GM12878 (cell line): Measurements from ENCODE around the gene CHKA. TPM values are rescaled to one million over a fixed set of nuclear protein-coding genes. Genes with fewer than 3 reads are reported as not detected.

Source experiments
- ATAC-seq: fragments of 200-7000 bp; cut with Tn5 transposase; 3 replicates; pipeline ENCODE4 v1.9.1; 2020; ENCODE audit warnings: mild to moderate bottlenecking, moderate library complexity
- BruUV-seq: library from RNA; stranded (reverse); fragments of 400-500 nt; replicated peaks from 2 replicates; lab custom pipeline; 2021; lab: Mats Ljungman, UMichigan
- CTCF ChIA-PET: fragments of 300-600 bp; sonication (Branson Sonifier 250); formaldehyde crosslinking; extraction: SDS; loops from one replicate; lab custom pipeline; 2021; ENCODE audit warnings: inconsistent platforms; lab: Yijun Ruan, JAX
- POLR2A ChIA-PET: fragments of 350-600 bp; formaldehyde crosslinking; extraction: SDS; loops from one replicate; lab custom pipeline; 2021; ENCODE audit warnings: inconsistent platforms; lab: Charles Lee
- RAD21 ChIA-PET: fragments of 300-600 bp; sonication (Branson Sonifier 250); formaldehyde crosslinking; loops from one replicate; lab custom pipeline; 2023; ENCODE audit warnings: antibody characterized with exemption; ENCODE audit not compliant: unreplicated experiment; lab: Charles Lee
- SMC1A ChIA-PET: fragments of 300-600 bp; sonication (Branson Sonifier 250); formaldehyde crosslinking; loops from one replicate; lab custom pipeline; 2023; ENCODE audit not compliant: unreplicated experiment, uncharacterized antibody; lab: Charles Lee
- DNase-seq: peaks from one replicate; pipeline ENCODE4 v3.0.0-alpha.2; 2011; ENCODE audit warnings: low read depth, low spot score
- FAIRE-seq: peaks from 3 replicates; lab custom pipeline; 2011; peaks lifted over from hg19 to GRCh38; lab: Jason Lieb, UNC
- H2AFZ ChIP-seq: 2 replicates; pipeline ENCODE4 v1.6.0; 2011; ENCODE audit warnings: low read depth, low read length, control low read depth; ENCODE audit not compliant: control insufficient read depth
- H3K27ac ChIP-seq: 2 replicates; pipeline ENCODE4 v1.5.1; 2011; ENCODE audit warnings: control low read depth; ENCODE audit not compliant: control insufficient read depth, insufficient read depth
- H3K27me3 ChIP-seq, 2 experiments: replicated peaks in 1 of 2; 2 replicates each; pipeline versions ENCODE4 v1.6.0 to v1.6.1; 2011; ENCODE audit warnings: low read length in 1 of 2; ENCODE audit not compliant: control insufficient read depth in 2 of 2, insufficient read depth in 2 of 2
- H3K36me3 ChIP-seq, 2 experiments: 2 replicates each; pipeline ENCODE4 v1.5.1; 2011; ENCODE audit warnings: low read length in 1 of 2; ENCODE audit not compliant: control insufficient read depth in 2 of 2, insufficient read depth in 2 of 2
- H3K4me1 ChIP-seq: 2 replicates; pipeline ENCODE4 v1.6.1; 2011; ENCODE audit warnings: mild to moderate bottlenecking, low read length, moderate library complexity, mixed read lengths; ENCODE audit not compliant: control insufficient read depth, insufficient read depth
- H3K4me2 ChIP-seq: 2 replicates; pipeline ENCODE4 v1.6.0; 2011; ENCODE audit warnings: control low read depth; ENCODE audit not compliant: control insufficient read depth, insufficient read depth
- H3K4me3 ChIP-seq: fragments of 200-600 bp; sonication (generic); 2 replicates; pipeline ENCODE4 v1.5.1; 2016
- H3K79me2 ChIP-seq: 2 replicates; pipeline ENCODE4 v1.6.0; 2011; ENCODE audit warnings: low read length; ENCODE audit not compliant: control insufficient read depth, insufficient read depth
- H3K9ac ChIP-seq: 2 replicates; pipeline ENCODE4 v1.8.0; 2011; ENCODE audit warnings: low read length, control low read depth, mixed read lengths; ENCODE audit not compliant: control insufficient read depth, insufficient read depth
- H3K9me3 ChIP-seq: replicated peaks from 3 replicates; pipeline ENCODE4 v1.5.1; 2011; ENCODE audit warnings: mild to moderate bottlenecking, low read length; ENCODE audit not compliant: control insufficient read depth, insufficient read depth
- H4K20me1 ChIP-seq: 2 replicates; pipeline ENCODE4 v1.6.0; 2011; ENCODE audit not compliant: control insufficient read depth, insufficient read depth
- BCL3 ChIP-seq: IDR thresholded peaks from 2 replicates; pipeline ENCODE4 v1.6.1; 2011; ENCODE audit warnings: borderline replicate concordance, low read depth, mild to moderate bottlenecking, moderate library complexity, low read length; ENCODE audit not compliant: insufficient read depth, poor library complexity, severe bottlenecking
- CBX3 ChIP-seq: fragments of 200-600 bp; sonication (generic); IDR thresholded peaks from 2 replicates; pipeline ENCODE4 v1.6.1; 2016; ENCODE audit warnings: low read depth, borderline replicate concordance
- CREM ChIP-seq: IDR thresholded peaks from 2 replicates; pipeline ENCODE4 v1.6.1; 2014; ENCODE audit warnings: antibody characterized with exemption, low read depth
- DPF2 ChIP-seq: fragments of 450-650 bp; IDR thresholded peaks from 2 replicates; pipeline ENCODE4 v1.6.1; 2017; ENCODE audit warnings: mild to moderate bottlenecking
- EGR1 ChIP-seq, 2 experiments: IDR thresholded peaks; 1 replicate in 1 of 2; 2 replicates in 1 of 2; pipeline ENCODE4 v1.6.1; 2011 to 2012; ENCODE audit warnings: low read depth in 2 of 2, low read length in 2 of 2, borderline replicate concordance in 1 of 2, mild to moderate bottlenecking in 1 of 2, moderate library complexity in 1 of 2
- ESRRA ChIP-seq: IDR thresholded peaks from 2 replicates; pipeline ENCODE4 v1.6.1; 2012; ENCODE audit warnings: mild to moderate bottlenecking, low read length, improper control_type of control experiment
- GABPA ChIP-seq: IDR thresholded peaks from 2 replicates; pipeline ENCODE4 v1.6.1; 2014; ENCODE audit warnings: antibody characterized with exemption, low read depth, mild to moderate bottlenecking, inconsistent platforms
- HDAC2 ChIP-seq: fragments of 200-600 bp; sonication (generic); IDR thresholded peaks from 2 replicates; pipeline ENCODE4 v1.6.1; 2017
- NFYB ChIP-seq: IDR thresholded peaks from 2 replicates; pipeline ENCODE4 v1.6.1; 2011; ENCODE audit warnings: low read depth, mild to moderate bottlenecking, low read length, improper control_type of control experiment, moderate library complexity; ENCODE audit not compliant: insufficient read depth
- POLR2A ChIP-seq: IDR thresholded peaks from 2 replicates; pipeline ENCODE4 v1.6.1; 2011; ENCODE audit warnings: low read depth, mild to moderate bottlenecking, low read length
- POLR2AphosphoS5 ChIP-seq: IDR thresholded peaks from 2 replicates; pipeline ENCODE4 v1.6.1; 2011; ENCODE audit warnings: mild to moderate bottlenecking, low read length, inconsistent platforms
- SIN3A ChIP-seq: IDR thresholded peaks from 2 replicates; pipeline ENCODE4 v1.6.1; 2012; ENCODE audit warnings: low read depth, low read length, improper control_type of control experiment
- SMARCA5 ChIP-seq: fragments of 450-650 bp; IDR thresholded peaks from 2 replicates; pipeline ENCODE4 v1.6.1; 2017; ENCODE audit warnings: mild to moderate bottlenecking
- TARDBP ChIP-seq: IDR thresholded peaks from 2 replicates; pipeline ENCODE4 v1.6.1; 2016; ENCODE audit warnings: borderline replicate concordance
- WGBS: methylation state at CpG from one replicate; pipeline ENCODE4 v1.1.6; 2016; ENCODE audit warnings: low lambda C conversion rate; ENCODE audit not compliant: insufficient replicate concordance, insufficient coverage; ENCODE audit errors: missing lambda C conversion rate; 5-methylcytosine and 5-hydroxymethylcytosine counted together
- in situ Hi-C: fragments of 300-500 bp; cut with MboI; formaldehyde crosslinking; loops from 9 replicates; pipeline ENCODE4 v1.14.3; 2018; ENCODE audit warnings: mixed read lengths
- intact Hi-C: fragments of 100-400 bp; cut with micrococcal nuclease; formaldehyde crosslinking; loops from one replicate; pipeline ENCODE4 v1.14.2; 2022; ENCODE audit not compliant: unreplicated experiment
- polyA plus RNA-seq, 11 experiments: library from polyadenylated mRNA; depleted of rRNA in 4 of 11; unstranded in 6 of 11; stranded (reverse) in 5 of 11; fragments of >200 nt; fragmentation: Nextera tagmentation in 4 of 11; fragmentation: Illumina TruSeq in 1 of 11; extraction: Ambion mirVana in 4 of 11; extraction: Trizol in 1 of 11; gene quantifications; 1 replicate in 1 of 11; 2 replicates in 10 of 11; pipeline versions ENCODE4 v1.2.1 to v1.2.3, GENCODE V29; 2011 to 2016; ENCODE audit warnings: inconsistent platforms in 2 of 11, missing spikeins in 2 of 11, low read depth in 1 of 11
- total RNA-seq, 4 experiments: library from RNA; depleted of rRNA in 3 of 4; stranded (reverse); fragments of >200 nt in 3 of 4; fragmentation: Illumina TruSeq in 1 of 4; extraction: Trizol in 1 of 4; gene quantifications; 2 replicates each; pipeline versions ENCODE4 v1.2.1 to v1.2.3, GENCODE V29; 2013 to 2021

The CHKA gene
- total and polyA plus RNA-seq, 10 of the 15 experiments (the other 5 are each of a cell fraction or from before 2014, with no cell fraction given), result 5.2 to 29.2 (median 21.2) TPM

- no TSS peak for BruUV-seq
- no peak overlapping the region for H3K4me3 ChIP-seq
- peaks cover 14 to 24% of the 10 kb centered on the region in 2 experiments; a peak in 3 of 4 replicates for H3K36me3 ChIP-seq
- FAIRE-seq (no peak), DNase-seq (no peak), ATAC-seq (no peak; the same call in 2 of the 3 replicates)
- 95% methylated on average over 15 of the region's 15 CpGs for WGBS
- ChIA-PET CTCF (no interaction called here), POLR2A (interaction anchor here (1.3 to 1.4 kb wide), 2 partner anchors 11 to 15 kb away, joined by 4 read pairs; no protein-coding TSS in a partner anchor)
- no peaks in the 10 kb centered on the region for H3K9me3 ChIP-seq
- intact Hi-C loops, result no loop called here
- no peak overlapping the region for H3K27ac ChIP-seq
- no peak overlapping the region for H3K4me2 ChIP-seq
- no peaks in the 10 kb centered on the region for H4K20me1 ChIP-seq
- TF ChIP-seq NFYB (no peak), CREM (no peak), HDAC2 (no peak), TARDBP (no peak), POLR2A (peak; percentile 42; the same call in 1 of the 2 replicates), ESRRA (no peak), SIN3A (no peak), POLR2AphosphoS5 (no peak; the same call in 1 of the 2 replicates), BCL3 (peak; percentile 20), EGR1 (IDR thresholded peaks at IDR 0.05; ENCODE audit: borderline replicate concordance in 1 of 2, low read depth in 2 of 2, low read length in 2 of 2) (no peak), DPF2 (no peak), SMARCA5 (no peak), CBX3 (no peak), GABPA (no peak)
- TF ChIP-seq, all 136 proteins: peak for 2
- Histone ChIP-seq H3K4me1 (no peaks in the 10 kb centered on the region), H3K79me2 (no peaks in the 10 kb centered on the region), H2AFZ (no peak overlapping the region), H3K9ac (no peak overlapping the region), H3K27me3 (no peaks in the 10 kb centered on the region)
- ChIA-PET SMC1A (no interaction called here), RAD21 (interaction anchor here (1.5 kb wide), 1 partner anchor 11 kb away, joined by 3 read pairs; no protein-coding TSS in a partner anchor)
- in situ Hi-C loops, result no loop called here
These were observed 68.9 kb downstream of the CHKA start for GRCh38 chr11:68052137-68052873.
